A673 (cell line): ENCODE measurements around the gene CMIP. TPM values are rescaled to one million over a fixed set of nuclear protein-coding genes. Genes with fewer than 3 reads are reported as not detected.

ENCODE experiments used
- BruUV-seq: library from RNA; stranded (reverse); fragments of 400-500 nt; replicated peaks from 2 replicates; lab custom pipeline; 2021; lab: Mats Ljungman, UMichigan
- CTCF ChIA-PET: fragments of 300-600 bp; sonication (Branson Sonifier 250); formaldehyde crosslinking; loops from one replicate; lab custom pipeline; 2022; ENCODE audit warnings: antibody characterized with exemption; lab: Charles Lee
- POLR2A ChIA-PET: fragments of 300-600 bp; sonication (Branson Sonifier 250); formaldehyde crosslinking; loops from one replicate; lab custom pipeline; 2022; ENCODE audit warnings: antibody characterized with exemption; ENCODE audit not compliant: low non-redundant PET; lab: Charles Lee
- DNase-seq: peaks from one replicate; pipeline ENCODE4 v3.0.0-alpha.2; 2015; ENCODE audit warnings: low spot score
- H3K27ac ChIP-seq: fragments of 200-600 bp; sonication (generic); 2 replicates; pipeline ENCODE4 v1.5.1; 2016; ENCODE audit warnings: mixed run types, low read depth, mild to moderate bottlenecking, mixed read lengths, antibody characterized with exemption, low read length; ENCODE audit not compliant: poor library complexity, severe bottlenecking
- H3K27me3 ChIP-seq: fragments of 200-600 bp; sonication (generic); replicated peaks from 2 replicates; pipeline ENCODE4 v1.6.1; 2017; ENCODE audit warnings: mixed run types, low read depth, mild to moderate bottlenecking, mixed read lengths, antibody characterized with exemption, low read length; ENCODE audit not compliant: insufficient read depth, poor library complexity
- H3K36me3 ChIP-seq: fragments of 200-600 bp; sonication (generic); 2 replicates; pipeline ENCODE4 v1.6.1; 2016; ENCODE audit warnings: mixed run types, mild to moderate bottlenecking, mixed read lengths, antibody characterized with exemption, low read length; ENCODE audit not compliant: insufficient read depth, poor library complexity, severe bottlenecking
- H3K4me1 ChIP-seq: fragments of 200-600 bp; sonication (generic); 2 replicates; pipeline ENCODE4 v1.6.1; 2017; ENCODE audit warnings: mixed run types, mild to moderate bottlenecking, mixed read lengths, antibody characterized with exemption, low read length; ENCODE audit not compliant: insufficient read depth, poor library complexity, severe bottlenecking
- H3K4me3 ChIP-seq: fragments of 200-600 bp; sonication (generic); 2 replicates; pipeline ENCODE4 v1.5.1; 2016; ENCODE audit warnings: low read depth, mixed run types, mild to moderate bottlenecking, mixed read lengths, low read length; ENCODE audit not compliant: poor library complexity, severe bottlenecking
- H3K9me3 ChIP-seq: fragments of 200-600 bp; sonication (generic); 2 replicates; pipeline ENCODE4 v1.6.1; 2016; ENCODE audit warnings: mixed run types, low read depth, mild to moderate bottlenecking, mixed read lengths, antibody characterized with exemption, low read length; ENCODE audit not compliant: poor library complexity, severe bottlenecking
- EZH2 ChIP-seq: fragments of 200-600 bp; sonication (generic); IDR thresholded peaks from 2 replicates; pipeline ENCODE4 v1.6.1; 2017; ENCODE audit warnings: borderline replicate concordance, low read depth, mild to moderate bottlenecking, mixed read lengths, antibody characterized with exemption, low read length; ENCODE audit not compliant: poor library complexity, severe bottlenecking
- intact Hi-C: fragments of 100-400 bp; cut with micrococcal nuclease; formaldehyde crosslinking; loops from one replicate; pipeline ENCODE4 v1.10.0; 2022; ENCODE audit not compliant: unreplicated experiment
- total RNA-seq: library from RNA; stranded (reverse); gene quantifications from 2 replicates; pipeline ENCODE4 v1.2.3, GENCODE V29; 2021
- TF ChIP-seq, protein P1 (sequence below): fragments of 300-800, 200-600 bp; sonication (generic); conservative IDR thresholded peaks from 2 replicates; pipeline ENCODE4 v1.5.1; 2017; ENCODE audit warnings: low read depth, mild to moderate bottlenecking, antibody characterized with exemption, low read length, moderate library complexity, mixed read lengths

CMIP gene
- total RNA-seq, 1 experiment from 2014 or later: 25.5 TPM

DNA sequence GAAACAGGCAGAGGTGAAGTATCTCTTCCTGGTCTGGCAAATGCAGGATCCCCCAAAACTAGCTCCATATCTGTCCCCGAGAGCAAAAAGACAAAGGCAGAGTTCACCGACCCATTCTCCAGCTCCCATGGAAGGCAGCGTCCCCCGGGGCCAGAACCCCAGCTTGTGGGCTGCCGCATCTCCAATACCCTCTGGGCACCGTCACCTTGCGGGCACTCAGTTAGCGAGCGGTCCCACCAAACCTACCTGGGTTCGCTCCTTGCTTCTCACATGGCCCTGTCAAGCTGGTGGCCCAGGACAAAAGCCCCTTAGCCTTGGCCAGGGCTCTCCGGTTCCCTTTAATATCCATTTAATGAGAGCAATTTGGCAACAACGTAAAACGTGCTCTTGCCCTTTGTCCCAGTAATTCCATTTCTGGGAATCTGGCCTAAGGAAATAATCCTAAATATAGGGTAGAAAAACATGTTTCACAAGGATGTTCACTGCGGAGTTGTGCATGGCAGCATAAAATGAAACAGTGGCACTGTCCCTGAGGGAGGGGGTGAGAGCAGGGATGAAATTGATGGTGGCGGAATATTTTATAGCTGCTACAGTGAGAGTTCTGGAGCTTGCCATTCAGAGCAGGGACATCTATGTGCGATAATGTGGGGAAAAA lies 157.1 kb downstream of the CMIP start:
- H3K4me1 ChIP-seq: no peaks in the 10 kb centered on the region
- BruUV-seq: no TSS peak
- H3K36me3 ChIP-seq: no peaks in the 10 kb centered on the region
- no peak overlapping the region for H3K4me3 ChIP-seq
- no peak overlapping the region for H3K27ac ChIP-seq
- no peak for DNase-seq
- intact Hi-C loops: no loop called here
- no peaks in the 10 kb centered on the region for H3K9me3 ChIP-seq
- POLR2A ChIA-PET: no interaction called here
- CTCF ChIA-PET: no interaction called here
- no peak for TF ChIP-seq EZH2
- TF ChIP-seq, protein P1, sequence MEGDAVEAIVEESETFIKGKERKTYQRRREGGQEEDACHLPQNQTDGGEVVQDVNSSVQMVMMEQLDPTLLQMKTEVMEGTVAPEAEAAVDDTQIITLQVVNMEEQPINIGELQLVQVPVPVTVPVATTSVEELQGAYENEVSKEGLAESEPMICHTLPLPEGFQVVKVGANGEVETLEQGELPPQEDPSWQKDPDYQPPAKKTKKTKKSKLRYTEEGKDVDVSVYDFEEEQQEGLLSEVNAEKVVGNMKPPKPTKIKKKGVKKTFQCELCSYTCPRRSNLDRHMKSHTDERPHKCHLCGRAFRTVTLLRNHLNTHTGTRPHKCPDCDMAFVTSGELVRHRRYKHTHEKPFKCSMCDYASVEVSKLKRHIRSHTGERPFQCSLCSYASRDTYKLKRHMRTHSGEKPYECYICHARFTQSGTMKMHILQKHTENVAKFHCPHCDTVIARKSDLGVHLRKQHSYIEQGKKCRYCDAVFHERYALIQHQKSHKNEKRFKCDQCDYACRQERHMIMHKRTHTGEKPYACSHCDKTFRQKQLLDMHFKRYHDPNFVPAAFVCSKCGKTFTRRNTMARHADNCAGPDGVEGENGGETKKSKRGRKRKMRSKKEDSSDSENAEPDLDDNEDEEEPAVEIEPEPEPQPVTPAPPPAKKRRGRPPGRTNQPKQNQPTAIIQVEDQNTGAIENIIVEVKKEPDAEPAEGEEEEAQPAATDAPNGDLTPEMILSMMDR: no peak
- no peaks in the 10 kb centered on the region for H3K27me3 ChIP-seq

DNA sequence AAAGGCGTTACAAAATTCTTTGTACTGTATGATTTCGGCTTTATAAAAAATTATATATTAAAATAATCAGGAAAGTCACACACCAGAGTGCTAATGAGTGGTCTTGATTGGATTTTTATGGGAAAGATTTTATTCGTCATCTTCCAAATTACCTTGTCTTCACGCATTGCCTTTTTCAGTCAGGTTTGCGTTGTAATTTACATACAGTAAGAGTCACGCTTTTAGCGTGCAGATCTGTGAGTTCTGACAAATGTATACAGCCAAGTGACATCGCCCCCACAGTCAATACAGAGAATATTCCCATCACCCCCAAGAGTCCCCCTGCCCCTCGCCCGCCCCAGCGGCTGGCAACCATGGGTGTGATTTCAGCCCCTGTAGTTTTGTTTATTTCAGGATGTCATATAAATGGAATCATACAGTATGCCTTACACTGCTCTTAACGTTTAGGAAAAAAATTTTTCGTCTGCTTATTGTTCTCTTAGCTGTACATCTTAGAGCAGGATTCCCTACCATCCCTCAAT lies 157.7 kb downstream of the CMIP start:
- no peaks in the 10 kb centered on the region for H3K27me3 ChIP-seq
- no peak for TF ChIP-seq EZH2
- TF ChIP-seq, protein P1: no peak
- H3K9me3 ChIP-seq: no peaks in the 10 kb centered on the region
- no peak overlapping the region for H3K27ac ChIP-seq
- POLR2A ChIA-PET: no interaction called here
- H3K4me1 ChIP-seq: no peaks in the 10 kb centered on the region
- intact Hi-C loops: no loop called here
- H3K4me3 ChIP-seq: no peak overlapping the region
- BruUV-seq: no TSS peak
- CTCF ChIA-PET: no interaction called here
- H3K36me3 ChIP-seq: no peaks in the 10 kb centered on the region
- DNase-seq: no peak

GRCh38 chr16:81602792-81603191 lies 158.2 kb downstream of the CMIP start:
- no peak for DNase-seq
- TF ChIP-seq EZH2: no peak
- TF ChIP-seq, protein P1: no peak
- Histone ChIP-seq H3K4me1 (no peaks in the 10 kb centered on the region), H3K36me3 (no peaks in the 10 kb centered on the region), H3K27me3 (no peaks in the 10 kb centered on the region), H3K27ac (no peak overlapping the region), H3K4me3 (no peak overlapping the region), H3K9me3 (no peaks in the 10 kb centered on the region)
- intact Hi-C loops: no loop called here
- ChIA-PET CTCF (no interaction called here), POLR2A (no interaction called here)
- BruUV-seq: no TSS peak
